CD4-positive, alpha-beta T cell treated with Interleukin-15 for 1 hour (primary cell): ENCODE data around the gene BTBD7.

Source experiments
- DNase-seq: peaks from one replicate; pipeline ENCODE4 v3.0.0-alpha.2; 2020

Gene BTBD7

DNA sequence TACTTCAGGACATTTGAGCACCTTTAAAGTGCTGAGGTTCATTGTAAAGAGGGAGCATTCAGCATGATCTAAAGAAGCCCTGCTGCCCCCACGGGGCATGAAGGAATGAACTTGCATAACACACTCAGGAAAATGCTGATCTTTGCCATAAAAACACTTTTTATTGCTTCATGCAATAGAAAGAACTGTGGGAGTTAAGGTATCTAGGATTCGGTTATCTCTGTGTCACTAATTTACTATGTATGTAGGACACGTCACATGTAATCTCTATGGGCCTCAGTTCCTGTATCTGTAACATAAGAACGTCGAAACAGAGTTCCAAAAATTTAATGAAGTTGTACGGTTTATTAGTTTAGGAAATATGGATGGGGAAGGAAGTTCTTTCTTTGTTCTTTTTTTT lies 33.0 kb downstream of the BTBD7 start:
- no peak for DNase-seq

DNA sequence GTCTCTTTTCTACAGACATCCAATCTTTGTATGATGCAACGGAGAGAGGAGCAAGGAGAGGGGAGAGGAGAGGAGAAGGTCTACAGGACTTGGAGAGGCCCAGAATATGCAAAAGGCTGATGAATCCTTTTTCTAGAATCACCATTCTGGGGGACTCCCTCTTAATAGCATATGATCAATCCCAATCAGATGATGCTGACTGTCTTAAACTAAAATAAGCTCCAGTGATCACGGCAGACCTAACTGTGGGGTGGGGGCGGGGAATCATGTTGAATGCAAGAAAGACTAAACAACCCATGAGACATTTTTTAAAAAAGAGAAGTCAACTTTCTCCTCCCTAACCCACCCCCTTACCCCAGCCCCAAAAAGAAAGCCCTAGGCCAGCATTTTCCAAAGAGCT lies 33.4 kb downstream of the BTBD7 start:
- DNase-seq: no peak

DNA sequence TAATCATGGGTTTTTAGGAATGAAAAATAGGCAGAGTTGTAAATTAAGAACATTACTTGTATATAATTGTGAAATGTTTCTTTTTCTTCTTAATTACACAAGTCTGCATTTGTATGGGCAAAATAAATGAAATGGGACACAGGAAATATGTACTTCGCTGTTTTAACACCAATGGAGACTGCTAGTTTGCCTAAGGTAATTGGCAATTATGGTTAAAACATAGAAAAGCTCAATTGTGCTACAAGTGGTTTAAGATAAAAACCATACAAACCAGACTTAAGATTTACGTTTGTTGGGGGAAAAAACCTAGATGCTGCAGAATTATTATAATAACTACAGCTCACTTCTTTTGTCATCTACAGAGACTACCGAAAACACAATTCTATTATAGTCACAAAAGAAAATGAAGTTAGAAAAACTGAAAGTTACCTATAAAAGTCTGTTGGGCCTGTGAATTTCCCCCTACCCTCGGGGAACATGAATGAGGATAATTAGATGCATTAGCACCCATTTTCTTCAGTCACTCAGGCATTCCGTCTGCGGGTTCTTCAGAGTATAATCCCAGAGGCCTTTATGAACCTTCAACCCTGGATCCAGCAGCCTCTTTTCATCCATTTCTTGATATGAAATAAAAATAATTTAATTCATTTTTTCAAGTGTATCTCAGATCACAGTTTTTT lies 37.2 kb downstream of the BTBD7 start:
- no peak for DNase-seq

DNA sequence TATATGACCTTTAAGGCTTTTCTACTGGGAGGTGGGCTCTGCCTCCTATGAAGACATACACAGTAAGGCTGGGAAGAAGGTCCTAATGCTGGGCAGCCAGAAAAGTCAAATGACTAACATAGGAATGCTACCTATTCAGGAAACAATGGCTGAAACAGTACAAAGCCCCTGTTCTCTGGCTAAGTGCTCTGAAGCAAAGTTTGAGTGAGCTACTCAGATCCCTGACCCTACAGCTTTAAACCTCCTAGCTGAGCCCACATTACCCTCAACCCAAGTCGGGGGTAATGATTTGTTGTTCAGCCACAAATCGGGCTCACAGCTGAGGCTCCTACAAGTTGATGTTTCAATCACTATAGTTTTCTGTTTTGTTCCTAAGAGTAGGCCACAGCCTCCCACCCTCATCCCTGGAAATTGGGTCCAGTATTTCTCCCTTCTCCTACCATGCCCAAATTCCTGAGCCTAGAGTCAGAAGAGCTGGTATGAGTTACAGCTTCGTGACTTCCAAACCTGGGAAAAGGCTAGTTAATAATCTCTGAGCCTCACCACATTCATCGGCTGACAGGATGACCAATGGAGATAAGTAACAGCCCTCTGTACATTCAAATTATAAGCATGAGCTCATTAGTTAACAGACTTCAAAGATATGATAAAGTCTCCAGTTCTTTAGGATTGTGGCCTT lies 46.5 kb downstream of the BTBD7 start:
- no peak for DNase-seq

DNA sequence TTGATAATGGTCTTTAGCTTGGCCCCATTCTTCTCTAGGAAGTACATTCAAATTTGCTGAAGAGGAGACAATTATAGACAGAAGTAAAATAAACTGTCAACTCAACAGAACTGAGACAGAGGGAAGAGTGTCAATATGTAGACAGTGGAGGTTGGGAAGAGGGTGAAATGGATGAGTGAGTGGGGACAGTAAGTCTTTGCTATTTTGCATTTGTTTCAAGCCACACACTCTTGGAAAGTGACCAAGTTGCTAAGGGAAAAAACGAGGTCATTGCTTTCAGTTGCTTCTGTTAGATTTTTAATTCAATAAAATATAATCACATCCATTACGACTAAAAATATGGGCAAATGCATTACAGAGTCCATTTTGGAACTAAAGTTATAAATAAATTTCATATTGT lies 47.8 kb downstream of the BTBD7 start:
- DNase-seq: no peak

DNA sequence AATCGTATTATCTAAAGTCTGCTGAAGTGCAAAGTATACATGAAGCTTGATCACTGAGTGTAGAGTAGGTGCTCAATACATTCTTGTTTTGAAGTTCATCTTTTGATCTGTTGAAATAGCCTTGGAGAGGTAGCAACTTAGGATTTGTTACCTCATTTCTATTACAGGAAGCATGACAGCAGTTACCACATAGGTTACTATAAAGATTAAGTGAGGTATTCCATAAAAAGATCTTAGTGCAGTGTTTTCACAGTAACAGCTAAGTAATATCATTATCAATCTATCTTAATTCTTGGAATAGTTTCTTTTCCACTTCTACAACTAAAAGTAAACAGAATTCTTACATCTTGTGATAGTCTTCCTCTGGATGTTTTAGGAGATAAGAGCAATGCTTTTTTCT lies 50.9 kb downstream of the BTBD7 start:
- DNase-seq: no peak

DNA sequence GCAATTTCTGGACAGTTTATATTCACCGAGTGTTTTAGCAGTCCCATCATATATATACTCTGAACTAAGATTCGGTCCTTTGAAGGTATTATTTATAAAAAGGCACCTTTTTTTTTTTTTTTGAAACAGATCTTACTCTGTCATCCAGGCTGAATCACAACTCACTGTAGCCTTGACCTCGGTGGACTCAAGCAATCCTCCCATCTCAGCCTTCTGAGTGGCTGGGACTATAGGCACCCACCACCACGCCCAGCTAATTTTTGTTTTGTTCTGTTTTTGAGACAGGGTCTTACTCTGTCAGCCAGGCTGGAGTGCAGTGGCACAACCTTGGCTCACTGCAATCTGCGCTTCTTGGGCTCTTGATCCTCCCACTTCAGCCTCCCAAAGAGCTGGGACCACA lies 52.1 kb downstream of the BTBD7 start:
- DNase-seq: no peak

DNA sequence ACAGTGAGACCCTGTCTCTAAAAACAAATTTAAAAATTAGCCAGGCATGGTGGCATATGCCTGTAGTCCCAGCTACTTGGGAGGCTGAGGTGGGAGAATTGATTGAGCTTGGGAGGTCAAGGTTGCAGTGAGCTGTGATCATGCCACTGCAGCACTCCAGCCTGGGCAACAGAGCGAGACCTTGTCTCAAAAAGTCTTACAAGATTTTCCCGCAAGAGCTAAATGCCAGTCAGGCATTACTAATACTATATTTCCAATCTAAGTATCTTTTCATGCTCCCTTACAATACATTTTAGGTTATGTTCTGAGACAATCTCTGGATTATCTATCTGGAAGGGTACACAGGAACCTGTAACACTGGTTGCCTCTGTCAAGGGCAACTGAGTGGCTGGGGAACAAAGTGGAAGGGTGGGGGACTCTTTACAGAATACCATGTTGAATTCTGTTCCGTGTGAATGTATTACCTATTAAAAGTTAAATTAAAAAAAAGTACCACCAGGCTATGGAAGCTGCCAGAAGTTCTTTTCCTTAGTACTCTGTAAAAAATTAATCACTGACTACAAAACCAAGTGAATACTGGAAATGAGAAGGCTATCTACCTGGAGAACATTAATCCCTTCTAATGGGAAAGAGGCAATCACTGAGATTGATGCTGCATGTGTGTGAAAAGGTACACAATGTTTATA lies 56.7 kb downstream of the BTBD7 start:
- DNase-seq: no peak

DNA sequence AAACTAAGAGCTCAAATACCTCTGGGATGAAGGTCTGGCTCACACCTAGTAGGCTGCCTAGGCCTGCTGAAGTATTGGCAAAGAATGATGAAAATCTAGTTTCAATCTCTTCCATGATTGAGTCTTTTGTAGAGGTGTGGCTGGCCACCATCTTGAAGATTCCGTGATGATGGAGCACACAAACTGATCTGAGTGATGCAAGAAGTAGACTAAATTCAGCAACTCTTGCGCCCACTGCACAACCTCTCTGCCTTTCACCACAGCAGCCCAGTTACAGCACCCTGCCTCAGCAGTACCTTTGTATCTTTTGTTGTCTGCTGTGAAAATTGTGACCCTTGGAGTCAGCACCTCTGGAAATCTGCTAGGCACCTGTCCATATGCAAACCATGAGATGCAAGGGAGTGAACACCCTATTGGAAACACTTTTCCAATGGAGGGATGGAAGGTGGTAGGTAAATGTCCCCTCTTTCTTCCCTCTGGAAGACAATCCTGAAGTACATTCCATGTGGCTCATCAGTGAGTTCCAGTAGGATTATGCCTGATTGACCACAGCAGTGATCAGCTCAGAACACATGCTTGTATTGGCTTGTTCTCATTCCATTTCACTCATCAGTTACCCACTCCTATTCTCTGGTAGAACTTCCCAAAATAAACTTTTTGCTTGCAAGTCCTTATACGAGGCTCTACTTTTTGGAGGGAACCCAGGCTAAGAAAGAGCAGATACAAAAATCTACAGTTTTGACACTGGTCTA lies 58.6 kb downstream of the BTBD7 start:
- DNase-seq: no peak

DNA sequence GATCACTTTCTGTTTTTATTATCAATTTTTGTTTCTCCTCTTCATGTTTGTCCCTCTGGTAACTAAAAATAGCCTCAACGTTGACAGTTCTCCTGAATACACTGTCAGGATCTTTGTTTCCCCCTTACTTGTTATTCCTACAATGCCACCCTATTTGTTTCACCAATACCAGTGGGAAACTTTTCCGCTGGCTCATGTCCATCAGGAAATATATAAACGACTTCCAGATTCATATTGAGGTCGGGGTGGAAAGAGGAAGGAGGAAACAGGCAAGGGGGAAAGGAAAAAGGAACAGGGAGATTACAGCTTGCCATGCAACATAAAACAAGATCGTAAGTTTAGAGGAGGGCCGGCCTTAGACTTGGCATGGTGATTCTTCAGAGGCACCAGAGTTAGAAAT lies 61.7 kb downstream of the BTBD7 start:
- no peak for DNase-seq

DNA sequence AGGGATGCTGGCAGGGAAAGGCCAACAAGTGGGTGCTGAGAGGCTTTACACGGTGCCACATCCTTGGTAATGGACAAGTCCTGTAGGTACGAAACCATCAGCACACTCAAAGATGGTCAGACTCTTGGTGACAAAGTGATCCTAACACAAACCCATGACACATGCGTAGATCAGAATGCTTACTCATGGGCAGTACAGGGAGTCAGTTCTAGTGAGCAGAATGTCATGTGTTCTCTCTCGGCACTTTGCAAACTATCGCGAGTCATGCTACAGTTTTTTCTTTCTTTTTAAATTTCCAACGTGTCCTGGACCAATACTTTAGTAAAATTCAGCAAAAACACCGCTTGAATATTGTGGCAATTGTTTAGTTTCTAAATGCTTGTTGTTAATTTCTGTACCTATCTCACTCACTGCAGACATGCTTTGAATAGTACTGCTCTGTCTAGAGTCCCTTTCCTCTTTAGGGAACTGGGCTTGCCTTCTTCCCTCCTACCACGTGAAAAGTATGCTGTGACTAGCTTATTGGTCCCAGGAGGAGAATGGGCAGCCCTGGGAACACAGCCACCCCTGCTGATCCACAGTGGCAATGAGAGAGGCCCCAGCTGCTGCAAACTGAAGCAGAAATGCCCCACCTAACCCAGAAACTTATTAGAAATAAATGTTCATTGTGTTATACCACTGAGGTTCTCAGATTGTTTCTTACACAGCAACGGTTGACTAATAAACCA lies 63.3 kb downstream of the BTBD7 start:
- no peak for DNase-seq

DNA sequence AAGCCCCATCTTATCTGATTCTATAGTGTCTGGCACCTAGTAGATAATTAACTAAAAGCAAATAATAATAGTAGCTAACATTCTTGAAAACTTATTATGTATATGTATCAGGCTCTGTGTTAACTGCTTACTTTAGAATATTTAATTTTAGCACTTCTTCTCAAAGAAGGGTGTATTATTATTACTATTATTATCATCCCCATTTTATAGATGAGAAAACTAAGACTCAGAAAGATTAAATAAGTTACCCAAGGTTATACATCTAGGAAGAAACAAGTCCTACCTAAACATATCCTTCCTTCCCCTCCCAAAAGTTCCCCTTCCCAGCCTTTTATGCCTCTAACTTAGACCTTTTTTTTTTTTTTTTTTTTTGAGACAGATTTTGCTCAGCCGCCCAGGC lies 64.4 kb downstream of the BTBD7 start:
- DNase-seq: no peak

DNA sequence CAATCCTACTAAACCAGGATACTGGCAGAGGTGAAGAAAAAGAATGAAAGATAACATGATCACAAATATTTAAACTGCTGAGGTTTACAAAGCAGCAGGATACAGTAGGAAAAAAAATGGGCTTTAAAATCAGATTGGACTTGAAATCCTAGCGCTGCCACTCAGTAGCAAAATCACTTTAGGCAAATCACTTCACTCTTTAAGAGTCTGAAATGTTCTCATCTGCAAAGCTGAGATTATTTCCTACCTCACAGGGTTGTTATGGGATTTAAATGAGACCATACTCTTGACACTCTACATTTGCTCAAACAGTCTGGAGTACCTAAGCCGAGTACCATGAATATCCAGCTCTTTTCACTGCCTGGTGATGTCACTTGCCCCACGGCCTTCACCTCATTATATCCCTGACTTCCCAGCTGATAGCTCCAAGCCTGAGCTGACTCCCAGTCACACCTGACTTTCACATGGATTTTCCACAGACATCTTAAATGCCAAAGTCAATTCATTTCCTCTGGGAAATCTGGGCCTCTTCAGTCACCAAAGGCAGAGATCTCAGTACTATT lies 65.6 kb downstream of the BTBD7 start:
- no peak for DNase-seq

DNA sequence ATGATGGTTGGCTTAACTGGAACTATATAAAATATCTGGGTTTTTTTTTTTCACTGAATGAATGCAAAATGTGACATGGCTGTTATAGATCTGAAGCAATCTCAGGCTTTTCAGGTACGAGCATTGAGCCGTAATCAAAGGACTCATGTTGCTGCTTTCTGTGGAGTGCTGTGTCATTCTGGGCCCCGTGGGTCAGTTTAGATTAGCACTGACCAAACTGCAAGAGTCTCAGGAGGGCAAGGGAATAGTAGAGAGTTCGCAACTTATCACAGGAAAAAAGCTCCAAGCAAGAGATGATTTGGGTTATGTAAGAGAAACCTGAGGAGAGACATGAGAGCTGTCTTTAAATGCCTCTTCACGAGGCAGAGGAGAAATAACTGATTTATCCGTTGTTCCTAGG lies 66.7 kb downstream of the BTBD7 start:
- no peak for DNase-seq

DNA sequence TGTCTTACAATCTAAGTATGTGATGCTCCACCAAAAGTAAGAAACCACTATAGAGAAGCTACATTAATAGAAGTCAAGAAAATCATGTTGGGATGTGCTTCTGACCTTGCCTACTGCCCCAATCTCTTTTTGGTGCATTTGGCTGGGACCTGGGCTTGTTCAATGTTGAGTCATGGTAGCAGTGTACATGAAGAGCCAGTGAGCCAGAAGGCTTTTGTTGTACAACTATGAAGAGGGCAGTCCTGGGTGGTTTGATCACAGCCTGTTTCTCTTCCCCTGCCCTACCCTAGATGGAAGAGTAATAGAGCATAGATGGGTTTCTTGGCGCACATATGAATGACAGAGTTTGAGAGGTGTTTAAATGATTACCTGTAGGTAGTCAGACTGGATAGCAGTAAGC lies 69.4 kb downstream of the BTBD7 start:
- no peak for DNase-seq

DNA sequence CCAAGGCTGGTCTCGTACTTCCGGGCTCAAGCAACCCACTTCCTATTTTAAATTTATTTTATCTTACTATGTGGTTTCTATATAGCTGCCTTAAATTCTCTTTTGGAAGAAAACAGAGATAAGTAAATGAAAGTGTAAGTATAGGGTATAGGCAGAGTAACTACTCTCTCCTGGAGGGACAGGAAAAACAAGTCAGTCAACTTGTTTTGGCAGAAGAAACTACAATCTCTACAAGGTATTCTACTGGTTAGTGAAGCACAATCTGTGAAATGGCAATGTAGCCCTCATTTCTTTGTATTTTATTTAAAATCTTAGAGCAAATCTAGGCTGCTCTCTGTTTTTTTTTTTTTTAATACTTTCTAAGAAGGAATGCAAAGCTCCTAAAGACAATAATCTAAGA lies 70.4 kb downstream of the BTBD7 start:
- no peak for DNase-seq

DNA sequence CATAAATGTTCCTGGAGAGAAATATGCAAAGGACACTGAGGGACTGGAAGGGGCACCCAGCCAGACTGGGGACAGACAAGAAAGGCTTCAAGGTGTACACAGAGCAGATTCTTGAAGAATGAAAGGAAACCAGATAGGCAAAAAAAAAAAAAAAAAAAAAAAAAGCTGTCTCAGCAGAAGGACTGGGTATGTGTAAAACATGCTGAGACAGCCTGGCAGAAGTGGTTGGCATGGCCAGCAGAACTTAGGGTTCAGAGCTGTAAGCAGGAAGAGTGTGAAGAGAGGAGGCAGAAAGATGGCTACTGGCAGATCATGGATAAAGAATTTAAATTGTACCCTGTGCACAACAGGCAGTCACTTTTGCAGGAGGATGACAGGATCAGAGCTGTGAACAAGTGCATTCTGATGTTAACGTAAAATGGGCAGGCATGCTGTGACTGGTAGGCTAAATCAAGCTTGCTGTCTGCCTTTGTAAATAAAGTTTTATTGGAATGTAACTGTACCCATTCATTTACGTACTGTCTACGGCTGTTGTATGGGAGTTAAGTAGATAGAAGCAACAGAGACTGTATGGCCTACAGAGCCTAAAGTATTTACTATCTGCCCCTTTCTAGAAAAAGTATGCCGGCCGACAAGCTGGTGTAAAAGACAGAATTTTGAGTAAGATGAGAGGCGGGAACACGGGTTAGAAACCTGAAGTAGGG lies 83.6 kb downstream of the BTBD7 start:
- no peak for DNase-seq

DNA sequence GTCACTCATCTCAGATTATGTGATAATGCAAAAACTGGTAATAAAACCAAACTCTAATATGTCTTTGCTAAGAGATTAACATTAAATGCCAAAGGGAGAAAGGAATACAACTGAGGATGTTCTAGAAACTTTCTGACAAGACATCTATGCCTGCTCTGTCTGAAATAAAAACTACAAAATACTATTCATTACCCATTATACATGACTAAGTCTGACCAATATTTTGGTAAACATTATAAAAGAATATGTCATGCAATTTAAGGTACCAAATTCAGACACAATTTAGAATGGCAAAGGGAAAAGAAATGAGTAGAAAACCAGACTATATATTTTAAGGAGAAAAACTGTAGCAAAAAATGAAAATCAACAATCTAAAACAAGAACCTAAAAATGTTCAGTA lies 86.3 kb downstream of the BTBD7 start:
- DNase-seq: no peak

DNA sequence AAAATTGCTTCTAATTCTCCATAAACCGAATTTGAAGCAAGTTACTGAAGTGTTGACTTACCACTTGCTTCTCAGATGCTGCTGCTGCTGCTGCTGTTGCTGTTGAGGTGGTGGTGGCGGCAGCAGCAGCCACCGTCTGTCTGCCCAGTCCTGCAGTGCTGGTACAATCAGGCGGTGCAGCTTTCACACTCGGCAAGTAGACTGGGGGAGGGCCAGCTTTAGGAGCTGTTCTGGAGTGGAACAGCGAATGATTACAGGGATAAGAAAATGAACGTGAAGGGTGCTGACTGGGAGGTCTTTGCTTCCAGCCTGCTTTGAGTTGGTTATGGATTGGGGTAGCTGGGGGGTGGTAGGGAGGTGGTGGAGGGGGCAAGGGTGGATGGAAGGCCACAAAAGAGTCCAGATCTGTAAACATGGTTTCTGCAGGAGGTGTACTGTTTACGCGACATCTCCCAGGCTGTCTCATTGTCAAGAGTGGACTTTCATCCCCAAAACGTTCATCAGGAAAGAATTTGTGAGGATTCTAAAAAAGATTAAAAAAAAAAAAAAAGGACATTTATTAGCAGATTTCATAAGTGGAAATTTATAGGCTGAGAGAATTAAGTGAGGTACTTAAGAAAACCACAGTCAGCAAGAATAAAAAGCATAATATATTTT lies 86.9 kb downstream of the BTBD7 start:
- DNase-seq: no peak

DNA sequence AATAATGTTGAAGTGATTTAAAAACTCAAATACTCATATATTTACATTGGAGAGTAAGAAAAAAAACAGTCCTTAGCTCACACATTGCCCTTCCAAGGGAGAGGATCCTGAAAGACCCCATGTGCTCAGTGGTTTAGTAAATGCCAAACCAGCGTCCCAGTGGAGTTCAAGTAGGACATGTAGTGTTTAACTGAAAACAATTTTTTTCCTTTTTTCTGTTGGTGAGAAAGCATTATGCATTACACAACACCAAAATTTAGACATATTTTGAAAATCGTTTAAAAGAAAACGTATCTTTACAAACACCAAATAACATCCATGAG lies 92.2 kb downstream of the BTBD7 start:
- DNase-seq: no peak

DNA sequence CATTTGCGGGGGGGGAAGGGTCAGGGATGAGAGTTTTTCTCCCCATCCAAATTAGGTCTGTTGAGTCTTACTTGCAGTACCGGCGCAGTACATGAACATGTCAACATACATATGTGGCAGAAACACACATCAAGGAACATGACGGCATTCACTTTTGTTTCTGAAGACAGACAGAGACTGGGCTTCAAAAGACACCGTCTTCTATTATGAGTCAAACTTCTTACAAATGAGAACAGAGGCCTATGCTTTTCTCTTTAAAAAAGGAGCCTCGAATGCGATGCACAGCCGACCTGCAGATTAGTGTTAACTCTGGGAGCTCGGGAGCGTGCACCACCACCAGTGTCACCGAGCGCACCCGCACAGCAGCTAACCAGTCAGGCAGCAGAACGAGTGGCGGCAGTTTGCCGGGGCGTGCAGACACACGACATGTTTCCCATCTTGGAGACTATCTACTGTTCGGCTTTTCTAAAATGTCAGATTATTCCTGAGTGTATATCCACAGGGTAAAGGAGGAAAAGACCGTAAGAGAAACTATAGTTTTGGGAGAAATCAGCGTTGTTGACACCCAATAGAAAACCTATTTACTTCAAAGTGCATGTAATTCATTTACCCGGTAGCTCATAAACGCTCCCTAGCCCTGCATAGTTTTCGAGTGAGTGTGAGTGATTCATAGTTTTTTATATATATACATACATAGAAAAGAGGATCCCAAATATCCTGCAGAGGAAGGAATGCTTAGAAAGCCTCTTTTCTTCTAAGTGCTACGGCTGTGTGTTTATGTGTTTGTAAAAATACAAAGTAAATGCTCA lies 92.8 kb downstream of the BTBD7 start:
- no peak for DNase-seq
